HepG2 (cell line): ENCODE results near the gene DOCK11. TPM values are rescaled to one million over a fixed set of nuclear protein-coding genes. Genes with fewer than 3 reads are reported as not detected.

Experiments used
- ATAC-seq: fragments of 200-7000 bp; cut with Tn5 transposase; 3 replicates; pipeline ENCODE4 v1.9.1; 2020; ENCODE audit warnings: mild to moderate bottlenecking, moderate library complexity
- BruUV-seq: library from RNA; stranded (reverse); fragments of 400-500 nt; replicated peaks from 2 replicates; lab custom pipeline; 2021; lab: Mats Ljungman, UMichigan
- CTCF ChIA-PET: fragments of 300-600 bp; formaldehyde crosslinking; extraction: SDS; loops from one replicate; lab custom pipeline; 2021; ENCODE audit warnings: low total read pairs, inconsistent platforms, low intra/inter-chr PET ratio; lab: Yijun Ruan, JAX
- POLR2A ChIA-PET: fragments of 350-600 bp; sonication (Branson Sonifier 250); formaldehyde crosslinking; loops from one replicate; lab custom pipeline; 2020; ENCODE audit warnings: antibody characterized with exemption, inconsistent platforms; lab: Yijun Ruan, JAX
- DNase-seq: peaks from one replicate; pipeline ENCODE4 v3.0.0-alpha.2; 2015; ENCODE audit warnings: low spot score
- FAIRE-seq: peaks from 3 replicates; lab custom pipeline; 2011; peaks lifted over from hg19 to GRCh38; lab: Jason Lieb, UNC
- H2AFZ ChIP-seq: one replicate; pipeline ENCODE4 v1.6.1; 2011; ENCODE audit warnings: low read length, inconsistent platforms
- H3K27ac ChIP-seq: fragments of 300-600 bp; 3 replicates; pipeline ENCODE4 v1.8.0; 2011; ENCODE audit warnings: mixed run types, mild to moderate bottlenecking, mixed read lengths, low read length, inconsistent platforms; ENCODE audit not compliant: insufficient read depth; ENCODE audit errors: extremely low read length
- H3K27me3 ChIP-seq, 2 experiments: fragments of 200-600 bp in 1 of 2; 2 replicates in 1 of 2; 3 replicates in 1 of 2; pipeline versions ENCODE4 v1.6.0 to v1.8.0; 2011; ENCODE audit warnings: low read length in 2 of 2, mild to moderate bottlenecking in 2 of 2, moderate library complexity in 2 of 2, inconsistent platforms in 1 of 2; ENCODE audit not compliant: insufficient read depth in 2 of 2, control insufficient read depth in 1 of 2
- H3K36me3 ChIP-seq, 2 experiments: fragments of 200-600 bp in 1 of 2; replicated peaks in 1 of 2; 2 replicates in 1 of 2; 3 replicates in 1 of 2; pipeline versions ENCODE4 v1.5.1 to v1.8.0; 2011; ENCODE audit warnings: low read length in 2 of 2, inconsistent platforms in 1 of 2; ENCODE audit not compliant: insufficient read depth in 2 of 2, control insufficient read depth in 1 of 2
- H3K4me1 ChIP-seq: 2 replicates; pipeline ENCODE4 v1.5.1; 2012; ENCODE audit warnings: low read length, inconsistent platforms; ENCODE audit not compliant: insufficient read depth
- H3K4me2 ChIP-seq: 2 replicates; pipeline ENCODE4 v1.6.0; 2011; ENCODE audit warnings: low read depth, low read length, inconsistent platforms
- H3K4me3 ChIP-seq, 3 experiments: fragments of 200-600 bp in 1 of 3; sonication (generic), shearing (Covaris generic) in 1 of 3; replicated peaks in 1 of 3; 2 replicates each; pipeline ENCODE4 v1.5.1; 2011 to 2016; ENCODE audit warnings: low read length in 3 of 3, inconsistent platforms in 2 of 3, low read depth in 2 of 3, mild to moderate bottlenecking in 2 of 3, control low read depth in 1 of 3, mixed read lengths in 1 of 3; ENCODE audit not compliant: insufficient read depth in 1 of 3
- H3K79me2 ChIP-seq: one replicate; pipeline ENCODE4 v1.6.1; 2011; ENCODE audit warnings: low read length, inconsistent platforms; ENCODE audit not compliant: insufficient read depth
- H3K9ac ChIP-seq: 2 replicates; pipeline ENCODE4 v1.6.0; 2011; ENCODE audit warnings: mild to moderate bottlenecking, low read depth, low read length, inconsistent platforms; ENCODE audit not compliant: insufficient read depth
- H3K9me3 ChIP-seq: 2 replicates; pipeline ENCODE4 v1.5.1; 2012; ENCODE audit warnings: mild to moderate bottlenecking, low read length
- H4K20me1 ChIP-seq: 2 replicates; pipeline ENCODE4 v1.6.0; 2011; ENCODE audit warnings: inconsistent platforms, mild to moderate bottlenecking, low read length, moderate library complexity; ENCODE audit not compliant: insufficient read depth
- FOXP1 ChIP-seq, 2 experiments: fragments of 450-650 bp in 1 of 2; IDR thresholded peaks; 2 replicates each; pipeline ENCODE4 v1.6.1; 2017 to 2018; ENCODE audit warnings: antibody characterized with exemption in 1 of 2
- HDAC6 ChIP-seq: fragments of 200-600 bp; sonication (generic); IDR thresholded peaks from 2 replicates; pipeline ENCODE4 v1.7.0; 2017; ENCODE audit warnings: mild to moderate bottlenecking, antibody characterized with exemption, low read length, low read depth
- HNRNPK ChIP-seq: fragments of 200-400 bp; formaldehyde crosslinking; IDR thresholded peaks from 2 replicates; pipeline ENCODE4 v1.6.1; 2018; ENCODE audit warnings: low read length, low read depth, moderate library complexity, mild to moderate bottlenecking; ENCODE audit not compliant: poor library complexity, severe bottlenecking
- MIER3 ChIP-seq: IDR thresholded peaks from 2 replicates; pipeline ENCODE4 v1.6.1; 2016; ENCODE audit warnings: missing compliant biosample characterization, borderline replicate concordance
- NFKBIZ ChIP-seq: IDR thresholded peaks from 2 replicates; pipeline ENCODE4 v1.6.1; 2018; ENCODE audit warnings: missing genetic modification reagents, missing compliant biosample characterization
- RCOR2 ChIP-seq: IDR thresholded peaks from 2 replicates; pipeline ENCODE4 v1.6.1; 2016; ENCODE audit warnings: missing biosample characterization, missing genetic modification reagents
- SKI ChIP-seq: fragments of 450-650 bp; IDR thresholded peaks from one replicate; pipeline ENCODE4 v1.6.1; 2018; ENCODE audit warnings: mild to moderate bottlenecking; ENCODE audit not compliant: partially characterized antibody
- SMAD9 ChIP-seq: sonication (generic); formaldehyde crosslinking; IDR thresholded peaks from 2 replicates; pipeline ENCODE4 v1.5.1; 2020; ENCODE audit warnings: mild to moderate bottlenecking, missing genetic modification reagents
- SP2 ChIP-seq: sonication (generic); formaldehyde crosslinking; IDR thresholded peaks from 2 replicates; pipeline ENCODE4 v1.5.1; 2020; ENCODE audit warnings: mild to moderate bottlenecking, missing genetic modification reagents
- ZNF18 ChIP-seq: sonication (generic); formaldehyde crosslinking; IDR thresholded peaks from 2 replicates; pipeline ENCODE4 v1.8.0; 2022; ENCODE audit warnings: mild to moderate bottlenecking, missing genetic modification reagents; ENCODE audit not compliant: insufficient replicate concordance
- ZNF296 ChIP-seq: sonication (generic); formaldehyde crosslinking; conservative IDR thresholded peaks from 2 replicates; pipeline ENCODE4 v1.5.0; 2020; ENCODE audit warnings: mild to moderate bottlenecking, missing genetic modification reagents
- ZNF761 ChIP-seq: sonication (generic); formaldehyde crosslinking; conservative IDR thresholded peaks from 2 replicates; pipeline ENCODE4 v1.4.0; 2020; ENCODE audit warnings: mild to moderate bottlenecking, missing genetic modification reagents
- WGBS: methylation state at CpG from one replicate; pipeline ENCODE4 v1.1.6; 2017; ENCODE audit warnings: low lambda C conversion rate; 5-methylcytosine and 5-hydroxymethylcytosine counted together
- in situ Hi-C: cut with HindIII; loops from 2 replicates; pipeline ENCODE4 v1.10.0; 2017; ENCODE audit warnings: low pct_unique_long_range_greater_than_20kb; ENCODE audit not compliant: extremely low pct_ligation_motif_present
- intact Hi-C: fragments of 100-400 bp; cut with micrococcal nuclease; formaldehyde crosslinking; loops from one replicate; pipeline ENCODE4 v1.10.0; 2022; ENCODE audit not compliant: unreplicated experiment
- polyA plus RNA-seq, 8 experiments: library from polyadenylated mRNA; depleted of rRNA in 3 of 8; stranded (reverse) in 7 of 8; unstranded in 1 of 8; fragments of >200 nt; fragmentation: Illumina TruSeq in 4 of 8; extraction: Trizol in 4 of 8; gene quantifications; 2 replicates each; pipeline versions ENCODE4 v1.2.1 to v1.2.3, GENCODE V29; 2011 to 2016; ENCODE audit warnings: low read depth in 4 of 8, missing spikeins in 1 of 8, mixed read lengths in 1 of 8; ENCODE audit not compliant: insufficient read depth in 1 of 8
- total RNA-seq, 5 experiments: library from RNA; depleted of rRNA; stranded (reverse); fragments of >200 nt; fragmentation: Illumina TruSeq; extraction: Trizol; gene quantifications; 2 replicates each; pipeline ENCODE4 v1.2.3, GENCODE V29; 2016; ENCODE audit warnings: low read depth in 1 of 5
- TF ChIP-seq, protein P1 (sequence below): sonication (generic); formaldehyde crosslinking; IDR thresholded peaks from 2 replicates; pipeline ENCODE4 v1.4.0; 2020; ENCODE audit warnings: missing genetic modification reagents, mild to moderate bottlenecking, borderline replicate concordance
- TF ChIP-seq, protein P2 (sequence below): sonication (generic); formaldehyde crosslinking; IDR thresholded peaks from 2 replicates; pipeline ENCODE4 v1.8.0; 2022; ENCODE audit warnings: mild to moderate bottlenecking, missing genetic modification reagents
- TF ChIP-seq, protein P3 (sequence below): sonication (generic); formaldehyde crosslinking; IDR thresholded peaks from 2 replicates; pipeline ENCODE4 v1.4.0; 2020; ENCODE audit warnings: missing genetic modification reagents, mild to moderate bottlenecking, borderline replicate concordance
- TF ChIP-seq, protein P4 (sequence below): sonication (generic); formaldehyde crosslinking; IDR thresholded peaks from 2 replicates; pipeline ENCODE4 v1.4.0; 2020; ENCODE audit warnings: mild to moderate bottlenecking, missing genetic modification reagents

DOCK11 gene
- total and polyA plus RNA-seq, 2 of the 13 experiments (the other 11 are each of a cell fraction or from before 2014, with no cell fraction given), result 0.02 to 0.12 TPM

DNA sequence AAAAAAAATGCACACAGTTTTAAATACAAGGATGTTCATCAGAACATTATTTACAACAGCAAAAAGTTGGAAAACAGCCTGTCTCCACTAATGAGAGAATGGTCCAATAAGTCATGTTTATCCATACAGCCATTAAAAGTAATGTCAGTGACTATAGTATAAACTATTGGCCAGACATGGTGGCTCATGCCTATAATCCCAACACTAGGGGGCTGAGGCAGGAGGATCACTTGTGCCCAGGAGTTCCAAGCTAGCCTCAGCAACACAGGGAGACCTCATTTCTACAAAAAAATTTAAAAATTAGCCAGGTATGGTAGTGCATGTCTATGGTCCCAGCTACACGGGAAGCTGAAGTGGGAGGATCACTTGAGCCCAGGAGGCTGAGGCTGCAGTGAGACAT, 183.7 kb downstream of the DOCK11 start:
- WGBS, result 0% methylated on average over 1 of the region's 1 CpG
- Histone ChIP-seq H3K4me3 (no peak overlapping the region), H3K79me2 (no peaks in the 10 kb centered on the region), H3K9me3 (no peaks in the 10 kb centered on the region), H3K9ac (no peak overlapping the region), H3K4me1 (0 out of 2 replicates have a peak, but pooled peaks cover 6% of the 10 kb centered on the region), H3K36me3 (no peaks in the 10 kb centered on the region), H2AFZ (no peak overlapping the region), H4K20me1 (no peaks in the 10 kb centered on the region), H3K4me2 (no peak overlapping the region), H3K27me3 (no peaks in the 10 kb centered on the region), H3K27ac (no peak overlapping the region)
- ATAC-seq (no peak), DNase-seq (no peak), FAIRE-seq (no peak)
- in situ Hi-C loops (no loop called here), intact Hi-C loops (no loop called here)
- BruUV-seq, result no TSS peak
- ChIA-PET POLR2A (no interaction called here), CTCF (no interaction called here)
- TF ChIP-seq ZNF761 (CRISPR knock-in tag), result no peak
- TF ChIP-seq HDAC6, result no peak
- TF ChIP-seq SKI, result no peak
- TF ChIP-seq, protein P1, sequence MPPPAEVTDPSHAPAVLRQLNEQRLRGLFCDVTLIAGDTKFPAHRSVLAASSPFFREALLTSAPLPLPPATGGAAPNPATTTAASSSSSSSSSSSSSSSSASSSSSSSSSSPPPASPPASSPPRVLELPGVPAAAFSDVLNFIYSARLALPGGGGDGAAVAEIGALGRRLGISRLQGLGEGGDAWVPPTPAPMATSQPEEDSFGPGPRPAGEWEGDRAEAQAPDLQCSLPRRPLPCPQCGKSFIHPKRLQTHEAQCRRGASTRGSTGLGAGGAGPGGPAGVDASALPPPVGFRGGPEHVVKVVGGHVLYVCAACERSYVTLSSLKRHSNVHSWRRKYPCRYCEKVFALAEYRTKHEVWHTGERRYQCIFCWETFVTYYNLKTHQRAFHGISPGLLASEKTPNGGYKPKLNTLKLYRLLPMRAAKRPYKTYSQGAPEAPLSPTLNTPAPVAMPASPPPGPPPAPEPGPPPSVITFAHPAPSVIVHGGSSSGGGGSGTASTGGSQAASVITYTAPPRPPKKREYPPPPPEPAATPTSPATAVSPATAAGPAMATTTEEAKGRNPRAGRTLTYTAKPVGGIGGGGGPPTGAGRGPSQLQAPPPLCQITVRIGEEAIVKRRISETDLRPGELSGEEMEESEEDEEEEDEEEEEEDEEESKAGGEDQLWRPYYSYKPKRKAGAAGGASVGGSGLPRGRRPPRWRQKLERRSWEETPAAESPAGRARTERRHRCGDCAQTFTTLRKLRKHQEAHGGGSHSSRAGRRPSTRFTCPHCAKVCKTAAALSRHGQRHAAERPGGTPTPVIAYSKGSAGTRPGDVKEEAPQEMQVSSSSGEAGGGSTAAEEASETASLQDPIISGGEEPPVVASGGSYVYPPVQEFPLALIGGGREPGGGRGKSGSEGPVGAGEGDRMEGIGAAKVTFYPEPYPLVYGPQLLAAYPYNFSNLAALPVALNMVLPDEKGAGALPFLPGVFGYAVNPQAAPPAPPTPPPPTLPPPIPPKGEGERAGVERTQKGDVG (CRISPR knock-in tag), result no peak
- TF ChIP-seq ZNF296 (CRISPR knock-in tag), result no peak
- TF ChIP-seq NFKBIZ (CRISPR knock-in tag), result no peak
- TF ChIP-seq SP2 (CRISPR knock-in tag), result no peak
- TF ChIP-seq, protein P2, sequence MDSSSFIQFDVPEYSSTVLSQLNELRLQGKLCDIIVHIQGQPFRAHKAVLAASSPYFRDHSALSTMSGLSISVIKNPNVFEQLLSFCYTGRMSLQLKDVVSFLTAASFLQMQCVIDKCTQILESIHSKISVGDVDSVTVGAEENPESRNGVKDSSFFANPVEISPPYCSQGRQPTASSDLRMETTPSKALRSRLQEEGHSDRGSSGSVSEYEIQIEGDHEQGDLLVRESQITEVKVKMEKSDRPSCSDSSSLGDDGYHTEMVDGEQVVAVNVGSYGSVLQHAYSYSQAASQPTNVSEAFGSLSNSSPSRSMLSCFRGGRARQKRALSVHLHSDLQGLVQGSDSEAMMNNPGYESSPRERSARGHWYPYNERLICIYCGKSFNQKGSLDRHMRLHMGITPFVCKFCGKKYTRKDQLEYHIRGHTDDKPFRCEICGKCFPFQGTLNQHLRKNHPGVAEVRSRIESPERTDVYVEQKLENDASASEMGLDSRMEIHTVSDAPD (CRISPR knock-in tag), result no peak
- TF ChIP-seq, protein P3, sequence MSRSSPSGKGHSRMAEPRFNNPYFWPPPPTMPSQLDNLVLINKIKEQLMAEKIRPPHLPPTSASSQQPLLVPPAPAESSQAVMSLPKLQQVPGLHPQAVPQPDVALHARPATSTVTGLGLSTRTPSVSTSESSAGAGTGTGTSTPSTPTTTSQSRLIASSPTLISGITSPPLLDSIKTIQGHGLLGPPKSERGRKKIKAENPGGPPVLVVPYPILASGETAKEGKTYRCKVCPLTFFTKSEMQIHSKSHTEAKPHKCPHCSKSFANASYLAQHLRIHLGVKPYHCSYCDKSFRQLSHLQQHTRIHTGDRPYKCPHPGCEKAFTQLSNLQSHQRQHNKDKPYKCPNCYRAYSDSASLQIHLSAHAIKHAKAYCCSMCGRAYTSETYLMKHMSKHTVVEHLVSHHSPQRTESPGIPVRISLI (CRISPR knock-in tag), result no peak
- TF ChIP-seq HNRNPK, result no peak
- TF ChIP-seq ZNF18, result no peak
- TF ChIP-seq, protein P4, sequence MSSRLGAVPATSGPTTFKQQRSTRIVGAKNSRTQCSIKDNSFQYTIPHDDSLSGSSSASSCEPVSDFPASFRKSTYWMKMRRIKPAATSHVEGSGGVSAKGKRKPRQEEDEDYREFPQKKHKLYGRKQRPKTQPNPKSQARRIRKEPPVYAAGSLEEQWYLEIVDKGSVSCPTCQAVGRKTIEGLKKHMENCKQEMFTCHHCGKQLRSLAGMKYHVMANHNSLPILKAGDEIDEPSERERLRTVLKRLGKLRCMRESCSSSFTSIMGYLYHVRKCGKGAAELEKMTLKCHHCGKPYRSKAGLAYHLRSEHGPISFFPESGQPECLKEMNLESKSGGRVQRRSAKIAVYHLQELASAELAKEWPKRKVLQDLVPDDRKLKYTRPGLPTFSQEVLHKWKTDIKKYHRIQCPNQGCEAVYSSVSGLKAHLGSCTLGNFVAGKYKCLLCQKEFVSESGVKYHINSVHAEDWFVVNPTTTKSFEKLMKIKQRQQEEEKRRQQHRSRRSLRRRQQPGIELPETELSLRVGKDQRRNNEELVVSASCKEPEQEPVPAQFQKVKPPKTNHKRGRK, result no peak
- TF ChIP-seq FOXP1 (IDR thresholded peaks at IDR 0.05), result no peak
- TF ChIP-seq FOXP1 (CRISPR knock-in tag; IDR thresholded peaks at IDR 0.05), result no peak
- TF ChIP-seq SMAD9 (CRISPR knock-in tag), result no peak
- TF ChIP-seq RCOR2 (CRISPR knock-in tag), result no peak
- TF ChIP-seq MIER3 (CRISPR knock-in tag), result no peak
